Thyroid gland (tissue), 4 donors: Measurements from ENCODE around the gene MYO10. TPM values are rescaled to one million over a fixed set of nuclear protein-coding genes. Genes with fewer than 3 reads are reported as not detected.

Experiments
- DNase-seq, 2 donors: peaks; one replicate each; pipeline ENCODE4 v3.0.0-alpha.2; 2019
- H3K27ac ChIP-seq, 3 donors: fragments of 200-600 bp; sonication (generic); 1 replicate in 2 of 3; 2 replicates in 1 of 3; pipeline ENCODE4 v1.5.1; 2016 to 2019; ENCODE audit warnings: mild to moderate bottlenecking in 1 of 3, moderate library complexity in 1 of 3
- H3K27me3 ChIP-seq: fragments of 200-600 bp; sonication (generic); one replicate; pipeline ENCODE4 v1.5.1; 2019
- H3K36me3 ChIP-seq, 2 donors: fragments of 200-600 bp; sonication (generic); one replicate each; pipeline ENCODE4 v1.5.1; 2016 to 2019
- H3K4me1 ChIP-seq, 2 donors: fragments of 200-600 bp; sonication (generic); one replicate each; pipeline ENCODE4 v1.5.1; 2017 to 2019
- H3K4me3 ChIP-seq, 3 donors: fragments of 200-600 bp; sonication (generic); replicated peaks in 1 of 3; 1 replicate in 2 of 3; 2 replicates in 1 of 3; pipeline ENCODE4 v1.5.1; 2016; ENCODE audit warnings: mild to moderate bottlenecking in 1 of 3
- H3K9me3 ChIP-seq: fragments of 200-600 bp; sonication (generic); one replicate; pipeline ENCODE4 v1.5.1; 2017
- POLR2A ChIP-seq, 2 donors: fragments of 450-650 bp; IDR thresholded peaks; one replicate each; pipeline ENCODE4 v1.6.1; 2017; ENCODE audit warnings: antibody characterized with exemption in 2 of 2, mild to moderate bottlenecking in 2 of 2, moderate library complexity in 1 of 2
- WGBS, 2 donors: methylation state at CpG; one replicate each; pipeline ENCODE4 v1.1.5; 2017; 5-methylcytosine and 5-hydroxymethylcytosine counted together
- intact Hi-C: fragments of 100-400 bp; cut with DNase I; formaldehyde crosslinking; loops from one replicate; pipeline ENCODE4 v1.15.1; 2023
- total RNA-seq, 4 donors: library from RNA; depleted of rRNA; stranded (reverse); fragments of >200 nt; gene quantifications; one replicate each; pipeline ENCODE4 v1.2.3, GENCODE V29; 2016
- TF ChIP-seq, protein P1 (sequence below), 6 experiments: fragments of 200-600 bp in 3 of 6; fragments of 450-650 bp in 3 of 6; sonication (generic) in 3 of 6; IDR thresholded peaks; one replicate each; pipeline ENCODE4 v1.5.1; 2016 to 2019; ENCODE audit warnings: antibody characterized with exemption in 6 of 6, mild to moderate bottlenecking in 2 of 6, inconsistent platforms in 1 of 6, moderate library complexity in 1 of 6

Gene MYO10
- total RNA-seq, 4 donors from 2014 or later, result 49.2 to 89.6 (median 71.0) TPM

- no peaks in the 10 kb centered on the region for H3K9me3 ChIP-seq
- H3K36me3 ChIP-seq, result no peaks in the 10 kb centered on the region
- H3K4me1 ChIP-seq, result peaks cover 3 to 5% of the 10 kb centered on the region in 2 donors
- intact Hi-C loops, result no loop called here
- 96 to 98% methylated on average over 3 of the region's 3 CpGs for WGBS, 2 donors
- TF ChIP-seq, protein P1, sequence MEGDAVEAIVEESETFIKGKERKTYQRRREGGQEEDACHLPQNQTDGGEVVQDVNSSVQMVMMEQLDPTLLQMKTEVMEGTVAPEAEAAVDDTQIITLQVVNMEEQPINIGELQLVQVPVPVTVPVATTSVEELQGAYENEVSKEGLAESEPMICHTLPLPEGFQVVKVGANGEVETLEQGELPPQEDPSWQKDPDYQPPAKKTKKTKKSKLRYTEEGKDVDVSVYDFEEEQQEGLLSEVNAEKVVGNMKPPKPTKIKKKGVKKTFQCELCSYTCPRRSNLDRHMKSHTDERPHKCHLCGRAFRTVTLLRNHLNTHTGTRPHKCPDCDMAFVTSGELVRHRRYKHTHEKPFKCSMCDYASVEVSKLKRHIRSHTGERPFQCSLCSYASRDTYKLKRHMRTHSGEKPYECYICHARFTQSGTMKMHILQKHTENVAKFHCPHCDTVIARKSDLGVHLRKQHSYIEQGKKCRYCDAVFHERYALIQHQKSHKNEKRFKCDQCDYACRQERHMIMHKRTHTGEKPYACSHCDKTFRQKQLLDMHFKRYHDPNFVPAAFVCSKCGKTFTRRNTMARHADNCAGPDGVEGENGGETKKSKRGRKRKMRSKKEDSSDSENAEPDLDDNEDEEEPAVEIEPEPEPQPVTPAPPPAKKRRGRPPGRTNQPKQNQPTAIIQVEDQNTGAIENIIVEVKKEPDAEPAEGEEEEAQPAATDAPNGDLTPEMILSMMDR (IDR thresholded peaks at IDR 0.05), result no peak
- no peak for TF ChIP-seq POLR2A (IDR thresholded peaks at IDR 0.05)
- no peak overlapping the region for H3K4me3 ChIP-seq
- DNase-seq, result no peak
- no peaks in the 10 kb centered on the region for H3K27me3 ChIP-seq
- H3K27ac ChIP-seq, result no peak overlapping the region
Observed at GRCh38 chr5:16970826-16971225, 34.7 kb upstream of the MYO10 start.

GRCh38 chr5:16970260-16970659 lies 34.2 kb upstream of the MYO10 start:
- 88 to 89% methylated on average over 5 of the region's 5 CpGs for WGBS, 2 donors
- intact Hi-C loops, result no loop called here

GRCh38 chr5:16965581-16965980 lies 29.5 kb upstream of the MYO10 start:
- 38 to 49% methylated on average over 1 of the region's 1 CpG for WGBS, 2 donors
- no peaks in the 10 kb centered on the region for H3K27me3 ChIP-seq
- TF ChIP-seq POLR2A (IDR thresholded peaks at IDR 0.05), result no peak
- peak overlapping the region; percentile 24 to 43 (median 36) for H3K27ac ChIP-seq
- intact Hi-C loops, result no loop called here
- peaks cover 10 to 13% of the 10 kb centered on the region in 2 donors for H3K4me1 ChIP-seq
- H3K36me3 ChIP-seq, result no peaks in the 10 kb centered on the region
- DNase-seq, result no peak
- no peaks in the 10 kb centered on the region for H3K9me3 ChIP-seq
- H3K4me3 ChIP-seq, result no peak overlapping the region

More at GRCh38 chr5:16970260-16970659, 34.2 kb upstream of the MYO10 start:
- DNase-seq, result no peak
- peaks cover 6 to 8% of the 10 kb centered on the region in 2 donors for H3K4me1 ChIP-seq
- H3K27me3 ChIP-seq, result no peaks in the 10 kb centered on the region
- no peaks in the 10 kb centered on the region for H3K36me3 ChIP-seq
- TF ChIP-seq, protein P1 (IDR thresholded peaks at IDR 0.05), result no peak
- TF ChIP-seq POLR2A (IDR thresholded peaks at IDR 0.05), result no peak
- no peak overlapping the region for H3K4me3 ChIP-seq
- no peaks in the 10 kb centered on the region for H3K9me3 ChIP-seq
- H3K27ac ChIP-seq, result no peak overlapping the region

DNA sequence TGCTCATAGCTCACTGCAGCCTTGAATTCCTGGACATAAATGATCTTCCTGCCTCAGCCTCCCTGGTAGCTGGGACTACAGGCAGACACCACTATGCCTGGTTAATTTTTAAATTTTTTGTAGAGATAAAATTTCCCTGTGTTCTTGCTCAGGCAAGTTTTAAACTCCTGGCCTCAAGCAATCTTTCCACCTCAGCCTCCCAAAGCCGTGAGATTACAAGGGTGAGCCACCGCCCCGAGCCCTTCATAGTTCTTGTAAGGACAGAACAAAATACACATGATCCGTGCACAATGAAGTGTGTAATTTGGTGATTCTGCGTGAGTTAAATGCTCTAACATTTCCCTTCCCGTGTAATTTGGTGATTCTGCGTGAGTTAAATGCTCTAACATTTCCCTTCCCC lies 27.7 kb upstream of the MYO10 start:
- Histone ChIP-seq H3K27ac (no peak overlapping the region), H3K9me3 (no peaks in the 10 kb centered on the region), H3K27me3 (no peaks in the 10 kb centered on the region), H3K4me1 (peaks cover 10 to 13% of the 10 kb centered on the region in 2 donors), H3K36me3 (no peaks in the 10 kb centered on the region), H3K4me3 (no peak overlapping the region)
- intact Hi-C loops, result no loop called here
- 63 to 83% methylated on average over 7 of the region's 7 CpGs for WGBS, 2 donors
- TF ChIP-seq, protein P1 (IDR thresholded peaks at IDR 0.05), result no peak
- TF ChIP-seq POLR2A (IDR thresholded peaks at IDR 0.05), result no peak
- DNase-seq, result peak; percentile 12 to 26

GRCh38 chr5:16961131-16961530 lies 25.0 kb upstream of the MYO10 start:
- 75 to 86% methylated on average over 7 of the region's 7 CpGs for WGBS, 2 donors
- H3K27ac ChIP-seq, result no peak overlapping the region
- H3K9me3 ChIP-seq, result no peaks in the 10 kb centered on the region
- H3K36me3 ChIP-seq, result no peaks in the 10 kb centered on the region
- H3K4me1 ChIP-seq, result peaks cover 10 to 11% of the 10 kb centered on the region in 2 donors
- no peaks in the 10 kb centered on the region for H3K27me3 ChIP-seq
- no peak overlapping the region for H3K4me3 ChIP-seq
- intact Hi-C loops, result no loop called here
- TF ChIP-seq, protein P1 (IDR thresholded peaks at IDR 0.05), result no peak
- no peak for TF ChIP-seq POLR2A (IDR thresholded peaks at IDR 0.05)
- no peak for DNase-seq
